Right lobe of liver (tissue), 6 donors: ENCODE measurements around the gene RXFP4. TPM values are rescaled to one million over a fixed set of nuclear protein-coding genes. Genes with fewer than 3 reads are reported as not detected.
A peak's percentile ranks its signal among the peaks of the same experiment; 100 is the strongest.

Source experiments
- ATAC-seq, 4 donors: fragments of 200-7000 bp; cut with Tn5 transposase; one replicate each; pipeline ENCODE4 v1.9.1; 2020; ENCODE audit warnings: mild to moderate bottlenecking in 4 of 4, moderate library complexity in 4 of 4
- DNase-seq, 3 donors: peaks; one replicate each; pipeline ENCODE4 v3.0.0-alpha.2; 2020
- H3K27ac ChIP-seq, 3 donors: fragments of 200-600 bp; one replicate each; pipeline ENCODE4 v1.8.0; 2022
- H3K27me3 ChIP-seq, 2 donors: fragments of 200-600 bp; one replicate each; pipeline ENCODE4 v1.8.0; 2022
- H3K36me3 ChIP-seq, 4 donors: fragments of 200-600 bp; sonication (generic) in 1 of 4; one replicate each; pipeline versions ENCODE4 v1.5.1 to v1.8.0; 2017 to 2022; ENCODE audit warnings: control low read depth in 1 of 4
- H3K4me1 ChIP-seq, 4 donors: fragments of 200-600 bp; sonication (generic) in 1 of 4; one replicate each; pipeline versions ENCODE4 v1.5.1 to v1.8.0; 2017 to 2022; ENCODE audit warnings: control low read depth in 1 of 4
- H3K4me3 ChIP-seq, 3 donors: fragments of 200-600 bp; one replicate each; pipeline ENCODE4 v1.8.0; 2022
- H3K9me3 ChIP-seq, 4 donors: fragments of 200-600 bp; sonication (generic) in 1 of 4; one replicate each; pipeline versions ENCODE4 v1.5.1 to v1.8.0; 2017 to 2022; ENCODE audit warnings: control low read depth in 1 of 4
- CTCF ChIP-seq, 4 donors: fragments of 200-600 bp in 3 of 4; fragments of 450-650 bp in 1 of 4; IDR thresholded peaks; one replicate each; pipeline versions ENCODE4 v1.5.1 to v1.8.0; 2016 to 2022; ENCODE audit warnings: antibody characterized with exemption in 4 of 4, mild to moderate bottlenecking in 2 of 4
- POLR2A ChIP-seq: fragments of 450-650 bp; IDR thresholded peaks from one replicate; pipeline ENCODE4 v1.6.1; 2017; ENCODE audit warnings: antibody characterized with exemption, mild to moderate bottlenecking
- WGBS: methylation state at CpG from one replicate; pipeline ENCODE4 v1.1.6; 2018; ENCODE audit warnings: low coverage, low lambda C conversion rate; ENCODE audit not compliant: insufficient coverage; ENCODE audit errors: missing lambda C conversion rate; 5-methylcytosine and 5-hydroxymethylcytosine counted together
- intact Hi-C, 2 donors: fragments of 100-400 bp; cut with DNase I; formaldehyde crosslinking; loops; one replicate each; pipeline versions ENCODE4 v1.11.2 to v1.14.1; 2022
- total RNA-seq, 6 experiments: library from RNA; depleted of rRNA in 2 of 6; stranded (reverse); fragments of >200 nt in 2 of 6; fragmentation: NEBNext Ultra II Directional in 3 of 6; extraction: Animal tissue kit (Norgen Biotek cat#: 25700) in 3 of 6; gene quantifications; one replicate each; pipeline versions ENCODE4 v1.1.0 to v1.2.4, GENCODE V29; 2016 to 2023
- donor health status: DM: no; HTN: yes; CAD: no.
- donor health status: DM: no; HTN: no; CAD: no.
- donor health status: DM: no; HTN: no; CAD: no.
- donor health status: DM: no; HTN: yes; CAD: no.
- donor health status: DM: no; HTN: yes; CAD: no.

The RXFP4 gene
- total RNA-seq, 6 experiments from 2014 or later: not detected

GRCh38 chr1:155932487-155932886, 9.0 kb upstream of the RXFP4 start:
- ATAC-seq (no peak), DNase-seq (no peak)
- H3K36me3 ChIP-seq: peaks cover 0 to 50% (median 29%) of the 10 kb centered on the region in 4 donors
- WGBS: 86% methylated on average over 5 of the region's 5 CpGs
- H3K4me3 ChIP-seq: no peak overlapping the region
- H3K27me3 ChIP-seq: no peaks in the 10 kb centered on the region
- no peak overlapping the region for H3K27ac ChIP-seq
- intact Hi-C loops: no loop called here
- H3K9me3 ChIP-seq: no peaks in the 10 kb centered on the region
- no peak for TF ChIP-seq CTCF (IDR thresholded peaks at IDR 0.05)
- no peak for TF ChIP-seq POLR2A
- peaks cover 0 to 30% (median 9%) of the 10 kb centered on the region in 4 donors for H3K4me1 ChIP-seq

- Histone ChIP-seq H3K4me1 (peaks cover 0 to 30% (median 9%) of the 10 kb centered on the region in 4 donors), H3K27me3 (no peaks in the 10 kb centered on the region), H3K36me3 (peaks cover 0 to 41% (median 25%) of the 10 kb centered on the region in 4 donors), H3K9me3 (no peaks in the 10 kb centered on the region), H3K4me3 (peak overlapping the region; percentile 56 to 97 (median 91)), H3K27ac (peak overlapping the region; percentile 81 to 91 (median 82))
- no peak for DNase-seq
- WGBS: 1% methylated on average over 10 of the region's 10 CpGs
- intact Hi-C loops: no loop called here
- ATAC-seq: no peak
- TF ChIP-seq CTCF (IDR thresholded peaks at IDR 0.05): no peak
- TF ChIP-seq POLR2A: no peak
These were observed 7.8 kb upstream of the RXFP4 start for GRCh38 chr1:155933591-155934096.

GRCh38 chr1:155934097-155934935, 7.1 kb upstream of the RXFP4 start, which contains the start of gene KHDC4:
Gene KHDC4 (minus strand): TSS chr1:155934413. CDS start chr1:155934373, 40 bp downstream.
- H3K4me1 ChIP-seq: peaks cover 0 to 30% (median 9%) of the 10 kb centered on the region in 4 donors

More at GRCh38 chr1:155934097-155934935, 7.1 kb upstream of the RXFP4 start, which contains the start of gene KHDC4:
- Histone ChIP-seq H3K27ac (peak within 1 kb of the TSS; percentile 82 to 91 (median 83)), H3K27me3 (no peaks in the 10 kb centered on the region), H3K4me3 (peak within 1 kb of the TSS; percentile 56 to 97 (median 91)), H3K9me3 (no peaks in the 10 kb centered on the region), H3K36me3 (peaks cover 0 to 34% (median 21%) of the 10 kb centered on the region in 4 donors)
- peak; percentile 96 to 99 (median 98) for ATAC-seq
- WGBS: under 1% methylated on average over 49 of the region's 50 CpGs
- DNase-seq: peak; percentile 93 to 96 (median 95)
- intact Hi-C loops: no loop called here
- TF ChIP-seq CTCF (IDR thresholded peaks at IDR 0.05): peak in 1 of 4 donors; percentile 9
- peak; percentile 94 for TF ChIP-seq POLR2A
